A673 (cell line): Measurements from ENCODE around the gene IRS2. TPM values are rescaled to one million over a fixed set of nuclear protein-coding genes. Genes with fewer than 3 reads are reported as not detected.

ENCODE experiments used
- BruUV-seq: library from RNA; stranded (reverse); fragments of 400-500 nt; replicated peaks from 2 replicates; lab custom pipeline; 2021; lab: Mats Ljungman, UMichigan
- CTCF ChIA-PET: fragments of 300-600 bp; sonication (Branson Sonifier 250); formaldehyde crosslinking; loops from one replicate; lab custom pipeline; 2022; ENCODE audit warnings: antibody characterized with exemption; lab: Charles Lee
- POLR2A ChIA-PET: fragments of 300-600 bp; sonication (Branson Sonifier 250); formaldehyde crosslinking; loops from one replicate; lab custom pipeline; 2022; ENCODE audit warnings: antibody characterized with exemption; ENCODE audit not compliant: low non-redundant PET; lab: Charles Lee
- DNase-seq: peaks from one replicate; pipeline ENCODE4 v3.0.0-alpha.2; 2015; ENCODE audit warnings: low spot score
- H3K27ac ChIP-seq: fragments of 200-600 bp; sonication (generic); 2 replicates; pipeline ENCODE4 v1.5.1; 2016; ENCODE audit warnings: mixed run types, low read depth, mild to moderate bottlenecking, mixed read lengths, antibody characterized with exemption, low read length; ENCODE audit not compliant: poor library complexity, severe bottlenecking
- H3K27me3 ChIP-seq: fragments of 200-600 bp; sonication (generic); replicated peaks from 2 replicates; pipeline ENCODE4 v1.6.1; 2017; ENCODE audit warnings: mixed run types, low read depth, mild to moderate bottlenecking, mixed read lengths, antibody characterized with exemption, low read length; ENCODE audit not compliant: insufficient read depth, poor library complexity
- H3K36me3 ChIP-seq: fragments of 200-600 bp; sonication (generic); 2 replicates; pipeline ENCODE4 v1.6.1; 2016; ENCODE audit warnings: mixed run types, mild to moderate bottlenecking, mixed read lengths, antibody characterized with exemption, low read length; ENCODE audit not compliant: insufficient read depth, poor library complexity, severe bottlenecking
- H3K4me1 ChIP-seq: fragments of 200-600 bp; sonication (generic); 2 replicates; pipeline ENCODE4 v1.6.1; 2017; ENCODE audit warnings: mixed run types, mild to moderate bottlenecking, mixed read lengths, antibody characterized with exemption, low read length; ENCODE audit not compliant: insufficient read depth, poor library complexity, severe bottlenecking
- H3K4me3 ChIP-seq: fragments of 200-600 bp; sonication (generic); 2 replicates; pipeline ENCODE4 v1.5.1; 2016; ENCODE audit warnings: low read depth, mixed run types, mild to moderate bottlenecking, mixed read lengths, low read length; ENCODE audit not compliant: poor library complexity, severe bottlenecking
- H3K9me3 ChIP-seq: fragments of 200-600 bp; sonication (generic); 2 replicates; pipeline ENCODE4 v1.6.1; 2016; ENCODE audit warnings: mixed run types, low read depth, mild to moderate bottlenecking, mixed read lengths, antibody characterized with exemption, low read length; ENCODE audit not compliant: poor library complexity, severe bottlenecking
- CTCF ChIP-seq: fragments of 300-800, 200-600 bp; sonication (generic); conservative IDR thresholded peaks from 2 replicates; pipeline ENCODE4 v1.5.1; 2017; ENCODE audit warnings: low read depth, mild to moderate bottlenecking, antibody characterized with exemption, low read length, moderate library complexity, mixed read lengths
- EZH2 ChIP-seq: fragments of 200-600 bp; sonication (generic); IDR thresholded peaks from 2 replicates; pipeline ENCODE4 v1.6.1; 2017; ENCODE audit warnings: borderline replicate concordance, low read depth, mild to moderate bottlenecking, mixed read lengths, antibody characterized with exemption, low read length; ENCODE audit not compliant: poor library complexity, severe bottlenecking
- intact Hi-C: fragments of 100-400 bp; cut with micrococcal nuclease; formaldehyde crosslinking; loops from one replicate; pipeline ENCODE4 v1.10.0; 2022; ENCODE audit not compliant: unreplicated experiment
- total RNA-seq: library from RNA; stranded (reverse); gene quantifications from 2 replicates; pipeline ENCODE4 v1.2.3, GENCODE V29; 2021

IRS2 gene
- total RNA-seq, 1 experiment from 2014 or later: 135 TPM

DNA sequence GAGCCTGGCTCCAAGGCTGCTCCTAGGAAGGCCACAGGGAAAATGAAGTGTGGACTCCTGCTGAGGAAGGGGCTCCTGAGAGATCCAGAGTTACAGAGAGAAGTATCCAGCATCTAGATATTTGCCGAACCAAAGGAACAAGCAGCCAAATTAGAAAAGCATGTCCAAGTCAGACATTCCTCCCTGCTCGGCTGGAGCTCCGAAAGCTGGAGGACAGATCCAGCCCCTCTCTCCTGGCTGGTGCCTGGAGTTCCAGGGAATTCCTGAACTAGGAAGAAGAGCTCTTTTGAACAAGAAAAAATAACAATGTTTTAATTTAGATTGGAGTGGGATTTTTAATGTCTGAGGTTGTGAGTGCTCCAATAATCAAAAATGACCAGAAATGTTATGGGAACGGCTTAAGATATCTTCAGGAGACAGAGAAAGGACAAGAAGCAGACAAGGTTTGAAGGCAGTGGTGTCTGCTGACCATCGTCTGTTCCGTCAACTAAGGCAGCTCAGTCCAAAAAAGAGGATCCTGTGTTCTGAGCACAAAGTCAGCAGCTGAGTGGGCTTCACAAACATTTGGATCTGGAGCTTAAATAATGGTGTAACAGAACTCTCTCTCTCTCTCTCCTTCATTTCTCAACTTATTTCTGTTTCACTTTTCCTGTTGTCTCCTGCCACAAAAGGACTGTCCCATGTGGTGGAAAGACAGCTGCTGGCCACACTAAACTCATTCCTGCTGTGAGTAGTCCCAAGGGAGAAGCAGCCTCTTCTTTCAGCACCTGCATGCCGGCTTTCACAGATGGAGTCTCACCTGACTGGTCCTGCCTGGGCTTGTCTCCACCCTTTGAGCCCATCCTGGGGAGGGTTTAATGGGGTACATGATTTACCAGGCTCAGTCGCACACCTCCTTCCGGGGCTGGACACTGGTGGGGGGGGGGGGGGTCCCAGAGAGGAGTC, 31.5 kb upstream of the IRS2 start:
- intact Hi-C loops: no loop called here
- TF ChIP-seq CTCF: no peak
- no peak for TF ChIP-seq EZH2
- ChIA-PET POLR2A (no interaction called here), CTCF (no interaction called here)
- no peaks in the 10 kb centered on the region for H3K27me3 ChIP-seq
- no peak for DNase-seq
- H3K4me1 ChIP-seq: peaks cover 6% of the 10 kb centered on the region
- BruUV-seq: no TSS peak
- no peaks in the 10 kb centered on the region for H3K9me3 ChIP-seq
- H3K27ac ChIP-seq: no peak overlapping the region
- no peaks in the 10 kb centered on the region for H3K36me3 ChIP-seq
- no peak overlapping the region for H3K4me3 ChIP-seq

DNA sequence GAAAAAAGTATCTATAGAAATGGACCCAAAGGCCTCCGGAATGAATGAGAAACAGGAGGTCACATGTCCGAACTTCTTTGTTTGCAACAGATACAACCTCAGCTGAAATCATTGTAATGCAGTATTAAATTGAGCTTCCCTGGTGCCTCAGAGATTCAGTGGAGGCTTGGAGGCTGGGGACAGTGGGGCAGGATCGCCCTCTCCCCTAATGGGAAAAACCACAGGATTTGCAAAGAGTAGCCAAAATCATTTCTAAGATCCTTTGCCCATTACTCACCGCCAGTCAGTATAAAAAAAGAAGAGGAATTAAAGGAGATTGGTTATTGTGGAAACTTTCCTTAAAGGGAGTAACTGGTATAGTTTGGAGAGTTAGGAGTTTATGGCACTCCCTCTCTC, 30.4 kb upstream of the IRS2 start:
- BruUV-seq: no TSS peak
- H3K4me3 ChIP-seq: no peak overlapping the region
- intact Hi-C loops: no loop called here
- no peaks in the 10 kb centered on the region for H3K27me3 ChIP-seq
- POLR2A ChIA-PET: no interaction called here
- H3K36me3 ChIP-seq: no peaks in the 10 kb centered on the region
- no peak overlapping the region for H3K27ac ChIP-seq
- CTCF ChIA-PET: no interaction called here
- DNase-seq: no peak
- TF ChIP-seq CTCF (no peak), EZH2 (no peak)
- peaks cover 6% of the 10 kb centered on the region for H3K4me1 ChIP-seq
- no peaks in the 10 kb centered on the region for H3K9me3 ChIP-seq

GRCh38 chr13:109816112-109816807, 29.9 kb upstream of the IRS2 start:
- Histone ChIP-seq H3K36me3 (no peaks in the 10 kb centered on the region), H3K4me3 (no peak overlapping the region), H3K27ac (no peak overlapping the region), H3K27me3 (no peaks in the 10 kb centered on the region), H3K4me1 (peaks cover 6% of the 10 kb centered on the region), H3K9me3 (no peaks in the 10 kb centered on the region)
- no peak for DNase-seq
- BruUV-seq: no TSS peak
- intact Hi-C loops: no loop called here
- no peak for TF ChIP-seq EZH2
- TF ChIP-seq CTCF: no peak
- POLR2A ChIA-PET: no interaction called here
- CTCF ChIA-PET: no interaction called here
